ENCODE data around the gene C2orf69. TPM values are rescaled to one million over a fixed set of nuclear protein-coding genes. Genes with fewer than 3 reads are reported as not detected.
"Not testable (repeated sequence)": the region's sequence is repeated elsewhere in the genome, so short reads cannot be mapped to it uniquely, and the experiment has no call there.

Gene C2orf69
- total RNA-seq, 1 experiment from 2014 or later, result 15.2 TPM

DNA sequence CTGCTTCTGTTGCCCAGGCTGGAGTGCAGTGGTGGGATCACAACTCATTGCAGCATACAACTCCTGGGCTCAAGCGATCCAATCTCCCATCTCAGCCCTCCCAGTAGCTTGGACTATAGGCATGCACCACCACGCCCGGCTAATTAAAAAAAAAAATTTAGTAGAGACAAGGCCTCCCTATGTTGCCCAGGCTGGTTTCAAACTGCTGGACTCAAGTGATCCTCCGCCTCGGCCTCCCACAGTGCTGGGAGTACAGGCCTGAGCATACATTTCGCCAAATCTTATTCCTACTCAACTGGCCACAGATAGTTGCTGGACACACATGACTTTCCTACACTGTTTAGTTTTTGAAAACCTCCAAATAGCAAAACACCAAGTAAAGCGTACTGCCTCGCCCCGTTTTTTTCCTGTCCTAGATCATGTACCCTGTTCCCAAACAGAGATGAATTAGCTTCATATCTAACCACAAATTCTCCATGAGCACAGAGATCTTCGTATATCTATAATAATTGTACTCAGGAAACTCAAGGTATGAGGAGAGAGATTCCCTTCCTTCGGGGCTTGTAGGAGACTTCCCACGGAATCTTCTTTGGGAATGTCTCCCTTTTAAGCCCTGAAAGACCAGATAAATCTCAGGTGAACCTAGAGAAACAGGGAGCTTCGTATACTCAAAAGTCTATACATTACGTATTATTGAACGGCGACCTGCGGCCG, 598 bp upstream of the C2orf69 start:
- H3K4me1 Mint-ChIP-seq (ENCODE audit: low read depth, unreplicated experiment), result peaks cover 15% of the 10 kb centered on the region
- H3K9me3 Mint-ChIP-seq (ENCODE audit: low read depth, unreplicated experiment), result no peaks in the 10 kb centered on the region
- H3K4me3 Mint-ChIP-seq (ENCODE audit: low read depth, unreplicated experiment), result peak overlapping the region; percentile 93
- H3K36me3 Mint-ChIP-seq (ENCODE audit: insufficient read depth, unreplicated experiment), result peaks cover 15% of the 10 kb centered on the region
- intact Hi-C loops (cut with micrococcal nuclease; ENCODE audit: unreplicated experiment), result no loop called here
- TF ChIP-seq, protein P1, sequence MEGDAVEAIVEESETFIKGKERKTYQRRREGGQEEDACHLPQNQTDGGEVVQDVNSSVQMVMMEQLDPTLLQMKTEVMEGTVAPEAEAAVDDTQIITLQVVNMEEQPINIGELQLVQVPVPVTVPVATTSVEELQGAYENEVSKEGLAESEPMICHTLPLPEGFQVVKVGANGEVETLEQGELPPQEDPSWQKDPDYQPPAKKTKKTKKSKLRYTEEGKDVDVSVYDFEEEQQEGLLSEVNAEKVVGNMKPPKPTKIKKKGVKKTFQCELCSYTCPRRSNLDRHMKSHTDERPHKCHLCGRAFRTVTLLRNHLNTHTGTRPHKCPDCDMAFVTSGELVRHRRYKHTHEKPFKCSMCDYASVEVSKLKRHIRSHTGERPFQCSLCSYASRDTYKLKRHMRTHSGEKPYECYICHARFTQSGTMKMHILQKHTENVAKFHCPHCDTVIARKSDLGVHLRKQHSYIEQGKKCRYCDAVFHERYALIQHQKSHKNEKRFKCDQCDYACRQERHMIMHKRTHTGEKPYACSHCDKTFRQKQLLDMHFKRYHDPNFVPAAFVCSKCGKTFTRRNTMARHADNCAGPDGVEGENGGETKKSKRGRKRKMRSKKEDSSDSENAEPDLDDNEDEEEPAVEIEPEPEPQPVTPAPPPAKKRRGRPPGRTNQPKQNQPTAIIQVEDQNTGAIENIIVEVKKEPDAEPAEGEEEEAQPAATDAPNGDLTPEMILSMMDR (IDR thresholded peaks at IDR 0.05; ENCODE audit: unreplicated experiment), result no peak
- H3K27me3 Mint-ChIP-seq (ENCODE audit: unreplicated experiment), result peaks cover 5% of the 10 kb centered on the region
- DNase-seq, result no peak
- CTCF ChIA-PET, result interaction anchor here (0.6 kb wide), 1 partner anchor 832 kb away, joined by 3 read pairs; no protein-coding TSS in a partner anchor
- BruUV-seq (replicated peaks), result TSS peak; percentile 48
- H3K27ac Mint-ChIP-seq (ENCODE audit: unreplicated experiment), result peak overlapping the region; percentile 79

DNA sequence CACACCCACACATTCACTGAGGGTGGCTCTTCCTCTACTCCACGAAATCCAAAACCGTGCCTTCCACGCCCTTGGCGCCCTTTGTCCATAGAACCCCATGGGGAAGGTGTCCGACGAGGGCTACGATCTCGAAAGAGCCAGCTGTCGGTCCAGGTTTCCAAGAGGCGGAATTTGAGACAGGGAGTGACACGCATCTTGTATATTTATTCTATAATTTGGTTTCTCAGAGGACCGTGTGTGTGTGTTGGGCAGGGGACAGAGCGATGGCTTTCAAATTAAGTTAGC, 726 bp downstream of the C2orf69 start:
- BruUV-seq (replicated peaks), result no TSS peak
- intact Hi-C loops (cut with micrococcal nuclease; ENCODE audit: unreplicated experiment), result no loop called here
- peaks cover 15% of the 10 kb centered on the region for H3K4me1 Mint-ChIP-seq (ENCODE audit: low read depth, unreplicated experiment)
- no peaks in the 10 kb centered on the region for H3K27me3 Mint-ChIP-seq (ENCODE audit: unreplicated experiment)
- TF ChIP-seq, protein P1 (IDR thresholded peaks at IDR 0.05; ENCODE audit: unreplicated experiment), result no peak
- peak overlapping the region; percentile 79 for H3K27ac Mint-ChIP-seq (ENCODE audit: unreplicated experiment)
- peak overlapping the region; percentile 93 for H3K4me3 Mint-ChIP-seq (ENCODE audit: low read depth, unreplicated experiment)
- peaks cover 15% of the 10 kb centered on the region for H3K36me3 Mint-ChIP-seq (ENCODE audit: insufficient read depth, unreplicated experiment)
- no peak for DNase-seq
- CTCF ChIA-PET, result no interaction called here
- H3K9me3 Mint-ChIP-seq (ENCODE audit: low read depth, unreplicated experiment), result no peaks in the 10 kb centered on the region

DNA sequence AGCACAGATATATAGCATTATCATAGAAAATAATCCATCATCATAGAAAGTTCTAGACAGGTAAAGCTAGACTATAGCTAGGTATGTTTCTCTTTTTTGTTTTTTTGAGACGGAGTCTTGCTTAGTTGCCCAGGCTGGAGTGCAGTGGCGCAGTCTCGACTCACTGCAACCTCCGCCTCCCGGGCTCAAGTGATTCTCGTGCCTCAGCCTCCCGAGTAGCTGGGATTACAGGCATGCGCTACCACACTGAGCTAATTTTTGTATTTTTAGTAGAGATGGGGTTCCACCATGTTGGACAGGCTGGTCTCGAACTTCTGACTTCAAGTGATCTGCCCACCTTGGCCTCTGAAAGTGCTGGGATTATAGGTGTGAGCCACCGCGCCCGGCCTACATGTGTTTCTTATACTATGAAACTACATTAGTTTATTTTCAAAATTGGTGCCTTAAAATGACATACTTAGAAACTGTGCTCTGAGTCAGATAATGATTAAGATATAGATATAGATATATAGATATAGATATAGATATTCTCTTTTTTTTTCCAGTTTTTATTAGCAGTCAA, 1.5 kb downstream of the C2orf69 start:
- H3K4me1 Mint-ChIP-seq (ENCODE audit: low read depth, unreplicated experiment), result peaks cover 15% of the 10 kb centered on the region
- H3K27ac Mint-ChIP-seq (ENCODE audit: unreplicated experiment); intact Hi-C loops (cut with micrococcal nuclease; ENCODE audit: unreplicated experiment); H3K9me3 Mint-ChIP-seq (ENCODE audit: low read depth, unreplicated experiment); BruUV-seq (replicated peaks); DNase-seq; H3K27me3 Mint-ChIP-seq (ENCODE audit: unreplicated experiment): not testable (repeated sequence)
- CTCF ChIA-PET, result interaction anchor here (0.7 kb wide), 1 partner anchor 28 kb away, joined by 4 read pairs; no protein-coding TSS in a partner anchor
- H3K36me3 Mint-ChIP-seq (ENCODE audit: insufficient read depth, unreplicated experiment), result peaks cover 15% of the 10 kb centered on the region
- H3K4me3 Mint-ChIP-seq (ENCODE audit: low read depth, unreplicated experiment), result peak overlapping the region; percentile 93

DNA sequence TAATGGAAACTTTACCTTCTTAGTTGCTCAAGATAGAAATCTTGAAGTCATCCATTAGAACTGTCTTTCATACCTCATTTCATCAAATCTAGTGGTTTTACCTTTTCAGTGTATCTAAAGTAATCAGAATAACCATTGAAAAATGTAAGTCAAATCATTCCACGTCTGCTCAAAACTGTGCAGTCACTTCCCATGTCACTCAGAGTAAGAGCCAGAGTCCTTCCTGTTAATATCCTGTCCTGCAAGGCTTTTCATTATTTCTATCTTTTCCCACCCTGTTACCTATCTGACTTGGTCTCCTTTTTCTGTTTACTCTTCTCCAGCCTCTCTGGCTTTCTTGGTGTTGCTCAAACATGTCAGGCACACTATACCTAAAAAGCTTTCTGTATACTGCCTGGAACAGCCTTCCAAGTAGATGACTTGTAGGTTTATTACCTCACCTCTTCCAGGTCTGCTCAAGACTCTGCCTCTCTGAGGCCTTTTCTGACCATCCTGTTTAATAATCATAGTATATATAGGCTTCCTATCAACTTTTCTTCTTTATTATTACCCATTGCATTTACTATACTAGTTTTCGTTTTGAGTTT, 3.4 kb downstream of the C2orf69 start:
- Mint-ChIP-seq H3K9me3 (ENCODE audit: low read depth, unreplicated experiment) (no peaks in the 10 kb centered on the region), H3K27me3 (ENCODE audit: unreplicated experiment) (no peaks in the 10 kb centered on the region), H3K36me3 (ENCODE audit: insufficient read depth, unreplicated experiment) (peaks cover 21% of the 10 kb centered on the region), H3K4me3 (ENCODE audit: low read depth, unreplicated experiment) (peak overlapping the region; percentile 18), H3K27ac (ENCODE audit: unreplicated experiment) (peak overlapping the region; percentile 32), H3K4me1 (ENCODE audit: low read depth, unreplicated experiment) (peaks cover 15% of the 10 kb centered on the region)
- CTCF ChIA-PET, result no interaction called here
- intact Hi-C loops (cut with micrococcal nuclease; ENCODE audit: unreplicated experiment), result no loop called here
- no TSS peak for BruUV-seq (replicated peaks)
- no peak for DNase-seq
- TF ChIP-seq, protein P1 (IDR thresholded peaks at IDR 0.05; ENCODE audit: unreplicated experiment), result no peak

DNA sequence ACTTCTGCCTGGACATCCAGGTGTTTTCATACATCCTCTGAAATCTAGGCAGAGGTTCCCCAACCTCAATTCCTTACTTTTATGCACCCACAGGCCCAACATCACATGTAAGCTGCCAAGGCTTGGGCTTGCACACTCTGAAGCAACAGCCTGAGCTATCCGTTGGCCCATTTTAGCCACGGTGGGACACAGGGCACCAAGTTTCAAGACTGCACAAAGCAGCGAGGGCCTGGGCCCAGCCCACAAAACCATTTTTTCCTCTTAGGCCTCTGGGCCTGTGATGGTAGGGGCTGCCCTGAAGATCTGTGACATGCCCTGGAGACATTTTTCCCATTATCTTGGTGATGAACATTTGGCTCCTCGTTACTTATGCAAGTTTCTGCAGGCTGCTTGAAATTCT, 5.9 kb downstream of the C2orf69 start:
- TF ChIP-seq, protein P1 (IDR thresholded peaks at IDR 0.05; ENCODE audit: unreplicated experiment), result no peak
- H3K4me3 Mint-ChIP-seq (ENCODE audit: low read depth, unreplicated experiment), result no peak overlapping the region
- H3K36me3 Mint-ChIP-seq (ENCODE audit: insufficient read depth, unreplicated experiment), result peaks cover 8% of the 10 kb centered on the region
- no peak overlapping the region for H3K27ac Mint-ChIP-seq (ENCODE audit: unreplicated experiment)
- DNase-seq, result no peak
- intact Hi-C loops (cut with micrococcal nuclease; ENCODE audit: unreplicated experiment), result no loop called here
- BruUV-seq (replicated peaks), result no TSS peak
- no peaks in the 10 kb centered on the region for H3K27me3 Mint-ChIP-seq (ENCODE audit: unreplicated experiment)
- peaks cover 15% of the 10 kb centered on the region for H3K4me1 Mint-ChIP-seq (ENCODE audit: low read depth, unreplicated experiment)
- no peaks in the 10 kb centered on the region for H3K9me3 Mint-ChIP-seq (ENCODE audit: low read depth, unreplicated experiment)
- CTCF ChIA-PET, result no interaction called here
